B cell (primary cell): ENCODE data around the gene UCP2. TPM values are rescaled to one million over a fixed set of nuclear protein-coding genes. Genes with fewer than 3 reads are reported as not detected.
"Not testable (repeated sequence)": the region's sequence is repeated elsewhere in the genome, so short reads cannot be mapped to it uniquely, and the experiment has no call there.

Experiments
- ATAC-seq: fragments of 200-7000 bp; cut with Tn5 transposase; one replicate; pipeline ENCODE4 v1.10.0; 2021; ENCODE audit warnings: low read depth, mild to moderate bottlenecking, moderate number of reproducible peaks, moderate library complexity
- CTCF ChIA-PET: fragments of 350-600 bp; sonication (Branson Sonifier 250); formaldehyde crosslinking; loops from one replicate; lab custom pipeline; 2021; ENCODE audit warnings: antibody characterized with exemption, inconsistent platforms; lab: Charles Lee
- POLR2A ChIA-PET: fragments of 350-600 bp; sonication (Branson Sonifier 250); formaldehyde crosslinking; loops from one replicate; lab custom pipeline; 2021; ENCODE audit warnings: antibody characterized with exemption; lab: Charles Lee
- DNase-seq: peaks from one replicate; pipeline ENCODE4 v3.0.0; 2013
- H2AFZ ChIP-seq: 2 replicates; pipeline ENCODE4 v1.6.1; 2012; ENCODE audit warnings: mild to moderate bottlenecking, low read depth, low read length; ENCODE audit not compliant: insufficient read depth, poor library complexity, severe bottlenecking
- H3K27ac ChIP-seq, 2 donors: 1 replicate in 1 of 2; 2 replicates in 1 of 2; pipeline ENCODE4 v1.5.1; 2012 to 2013; ENCODE audit warnings: low read length in 2 of 2, mild to moderate bottlenecking in 2 of 2, moderate library complexity in 1 of 2
- H3K27me3 ChIP-seq, 4 experiments: fragments of 200-600 bp in 1 of 4; sonication (generic) in 1 of 4; replicated peaks in 1 of 4; 1 replicate in 2 of 4; 2 replicates in 2 of 4; pipeline versions ENCODE4 v1.6.1 to v1.7.0; 2013 to 2016; ENCODE audit warnings: low read length in 3 of 4, mild to moderate bottlenecking in 2 of 4, mixed read lengths in 1 of 4, moderate library complexity in 1 of 4; ENCODE audit not compliant: insufficient read depth in 4 of 4, control insufficient read depth in 3 of 4; ENCODE audit errors: control extremely low read depth in 1 of 4
- H3K36me3 ChIP-seq, 2 experiments: replicated peaks in 1 of 2; 1 replicate in 1 of 2; 2 replicates in 1 of 2; pipeline versions ENCODE4 v1.6.1 to v1.7.1; 2013; ENCODE audit warnings: low read length in 1 of 2; ENCODE audit not compliant: insufficient read depth in 2 of 2, control insufficient read depth in 1 of 2; ENCODE audit errors: control extremely low read depth in 1 of 2, extremely low read depth in 1 of 2
- H3K4me1 ChIP-seq, 2 donors: fragments of 200-600 bp in 1 of 2; sonication (generic) in 1 of 2; 1 replicate in 1 of 2; 2 replicates in 1 of 2; pipeline versions ENCODE4 v1.5.1 to v1.6.1; 2013 to 2017; ENCODE audit warnings: low read length in 2 of 2; ENCODE audit not compliant: control insufficient read depth in 2 of 2, insufficient read depth in 2 of 2
- H3K4me2 ChIP-seq: replicated peaks from 2 replicates; pipeline ENCODE3; 2012; ENCODE audit warnings: mild to moderate bottlenecking, low read depth, low read length; ENCODE audit not compliant: poor library complexity, severe bottlenecking
- H3K4me3 ChIP-seq, 5 experiments: fragments of 200-600 bp in 1 of 5; sonication (generic) in 1 of 5; 1 replicate in 3 of 5; 2 replicates in 2 of 5; pipeline versions ENCODE4 v1.5.1 to v1.7.0; 2011 to 2016; ENCODE audit warnings: low read length in 4 of 5, mild to moderate bottlenecking in 4 of 5, low read depth in 2 of 5, control low read depth in 1 of 5, moderate library complexity in 1 of 5; ENCODE audit not compliant: insufficient read depth in 1 of 5; ENCODE audit errors: control extremely low read depth in 1 of 5, extremely low read depth in 1 of 5
- H3K79me2 ChIP-seq: fragments of 200-600 bp; sonication (generic); one replicate; pipeline ENCODE4 v1.6.0; 2016; ENCODE audit warnings: low read length; ENCODE audit not compliant: control insufficient read depth, insufficient read depth
- H3K9ac ChIP-seq: fragments of 200-600 bp; sonication (generic); 2 replicates; pipeline ENCODE4 v1.6.1; 2017; ENCODE audit warnings: mild to moderate bottlenecking, low read length, moderate library complexity
- H3K9me3 ChIP-seq, 3 donors: one replicate each; pipeline versions ENCODE4 v1.6.1 to v1.7.1; 2013; ENCODE audit warnings: low read length in 2 of 3; ENCODE audit not compliant: control insufficient read depth in 2 of 3, insufficient read depth in 1 of 3; ENCODE audit errors: control extremely low read depth in 1 of 3
- H4K20me1 ChIP-seq: 2 replicates; pipeline ENCODE4 v1.6.0; 2012; ENCODE audit warnings: mild to moderate bottlenecking, low read length; ENCODE audit not compliant: insufficient read depth, control insufficient read depth, poor library complexity, severe bottlenecking
- H3K27ac Mint-ChIP-seq: one replicate; pipeline ENCODE4 v1.8.0; 2021; ENCODE audit warnings: mixed read lengths
- H3K27me3 Mint-ChIP-seq: one replicate; pipeline ENCODE4 v1.8.0; 2021; ENCODE audit warnings: mixed read lengths
- H3K4me1 Mint-ChIP-seq: one replicate; pipeline ENCODE4 v1.8.0; 2021; ENCODE audit warnings: mixed read lengths
- H3K4me3 Mint-ChIP-seq: one replicate; pipeline ENCODE4 v1.8.0; 2021; ENCODE audit warnings: mixed read lengths
- H3K9me3 Mint-ChIP-seq: one replicate; pipeline ENCODE4 v1.8.0; 2022; ENCODE audit warnings: mixed read lengths; ENCODE audit not compliant: insufficient read depth
- CTCF ChIP-seq: fragments of 200-600 bp; IDR thresholded peaks from one replicate; pipeline ENCODE4 v1.8.0; 2022; ENCODE audit warnings: antibody characterized with exemption, mild to moderate bottlenecking
- EZH2 ChIP-seq: IDR thresholded peaks from 2 replicates; pipeline ENCODE4 v1.6.1; 2012; ENCODE audit warnings: borderline replicate concordance, low read depth, mild to moderate bottlenecking, moderate library complexity, low read length; ENCODE audit not compliant: insufficient read depth, poor library complexity, severe bottlenecking
- WGBS: methylation state at CpG from one replicate; pipeline ENCODE4 v1.1.5; 2013; ENCODE audit warnings: missing lambda C conversion rate; ENCODE audit not compliant: insufficient coverage; 5-methylcytosine and 5-hydroxymethylcytosine counted together
- intact Hi-C: fragments of 100-400 bp; cut with micrococcal nuclease; formaldehyde crosslinking; loops from one replicate; pipeline ENCODE4 v1.10.0; 2022
- polyA plus RNA-seq: library from polyadenylated mRNA; depleted of rRNA; stranded (reverse); fragments of >200 nt; gene quantifications from 2 replicates; pipeline ENCODE4 v1.2.3, GENCODE V29; 2012
- total RNA-seq, 2 donors: library from RNA; stranded (reverse); fragments of 120-200 nt in 1 of 2; gene quantifications; 1 replicate in 1 of 2; 2 replicates in 1 of 2; pipeline versions ENCODE4 v1.2.3 to v1.2.4, GENCODE V29; 2013 to 2022

UCP2 gene
- total and polyA plus RNA-seq, 2 donors (not counting 1 experiment from before 2014, with no cell fraction given): 613 to 697 TPM

GRCh38 chr11:73988227-73988626 is 5.6 kb upstream of the UCP2 start:
- Mint-ChIP-seq H3K4me1 (peaks cover 47% of the 10 kb centered on the region), H3K9me3 (no peaks in the 10 kb centered on the region), H3K27me3 (no peaks in the 10 kb centered on the region), H3K4me3 (no peak overlapping the region), H3K27ac (no peak overlapping the region)
- POLR2A ChIA-PET: no interaction called here
- Histone ChIP-seq H3K9ac (no peak overlapping the region), H3K36me3 (no peaks in the 10 kb centered on the region), H3K79me2 (peaks cover 8% of the 10 kb centered on the region), H3K27ac (no peak overlapping the region), H3K9me3 (peaks cover 0 to under 1% (median 0%) of the 10 kb centered on the region in 3 donors), H4K20me1 (no peaks in the 10 kb centered on the region), H3K4me1 (peaks cover 37 to 51% of the 10 kb centered on the region in 2 donors), H3K4me2 (no peak overlapping the region), H3K27me3 (no peaks in the 10 kb centered on the region), H3K4me3 (no peak overlapping the region), H2AFZ (no peak overlapping the region)
- no peak for ATAC-seq
- WGBS: no CpG with 5 or more reads among the region's 7 CpGs
- no peak for TF ChIP-seq EZH2
- TF ChIP-seq CTCF: no peak
- intact Hi-C loops: no loop called here
- DNase-seq: no peak
- CTCF ChIA-PET: interaction anchor here (1.1 to 1.5 kb wide), 3 partner anchors 8 to 25 kb away, joined by 3 to 5 read pairs (median 3); no protein-coding TSS in a partner anchor

- H3K27me3 Mint-ChIP-seq, intact Hi-C loops, H3K9me3 ChIP-seq, ATAC-seq, H3K27me3 ChIP-seq, H3K9ac ChIP-seq, H3K27ac Mint-ChIP-seq, H3K4me3 Mint-ChIP-seq, H3K9me3 Mint-ChIP-seq, H3K4me2 ChIP-seq, H2AFZ ChIP-seq, DNase-seq, H3K4me3 ChIP-seq, H3K27ac ChIP-seq: not testable (repeated sequence)
- CTCF ChIA-PET: interaction anchor here (2.3 kb wide), 1 partner anchor 12 kb away, joined by 6 read pairs; no protein-coding TSS in a partner anchor
- 100% methylated on average over 3 of the region's 4 CpGs for WGBS
- Histone ChIP-seq H4K20me1 (peaks cover 20% of the 10 kb centered on the region), H3K4me1 (peaks cover 20 to 36% of the 10 kb centered on the region in 2 donors), H3K79me2 (peaks cover 28% of the 10 kb centered on the region), H3K36me3 (peaks cover 5 to 11% of the 10 kb centered on the region in 2 experiments)
- H3K4me1 Mint-ChIP-seq: peaks cover 37% of the 10 kb centered on the region
- POLR2A ChIA-PET: interaction anchor here (8.8 kb wide), 1 partner anchor 15 kb away, joined by 155 read pairs; no protein-coding TSS in a partner anchor
Observed at GRCh38 chr11:73985661-73986060, 3.0 kb upstream of the UCP2 start.
